IMR-90 (cell line): Measurements from ENCODE around the gene MPL. TPM values are rescaled to one million over a fixed set of nuclear protein-coding genes. Genes with fewer than 3 reads are reported as not detected.

ENCODE experiments used
- ATAC-seq: fragments of 200-7000 bp; cut with Tn5 transposase; 2 replicates; pipeline ENCODE4 v1.9.1; 2020; ENCODE audit warnings: low read depth, mild to moderate bottlenecking, moderate library complexity
- BruUV-seq: library from RNA; stranded (reverse); fragments of 400-500 nt; replicated peaks from 2 replicates; lab custom pipeline; 2021; lab: Mats Ljungman, UMichigan
- CTCF ChIA-PET: fragments of 300-600 bp; formaldehyde crosslinking; extraction: SDS; loops from one replicate; lab custom pipeline; 2021; ENCODE audit warnings: antibody characterized with exemption; lab: Yijun Ruan, JAX
- POLR2A ChIA-PET: fragments of 300-600 bp; sonication (Branson Sonifier 250); formaldehyde crosslinking; loops from one replicate; lab custom pipeline; 2022; ENCODE audit warnings: antibody characterized with exemption; ENCODE audit not compliant: unreplicated experiment; lab: Charles Lee
- DNase-seq: peaks from one replicate; pipeline ENCODE4 v3.0.0; 2013
- H2AFZ ChIP-seq: replicated peaks from 2 replicates; pipeline ENCODE3; 2013; ENCODE audit warnings: low read length, mild to moderate bottlenecking; ENCODE audit not compliant: poor library complexity
- H2AK5ac ChIP-seq: 2 replicates; pipeline ENCODE4 v1.6.1; 2013; ENCODE audit warnings: low read depth, low read length, inconsistent platforms
- H2AK9ac ChIP-seq: replicated peaks from 2 replicates; pipeline ENCODE3; 2013; ENCODE audit warnings: mild to moderate bottlenecking, low read depth, low read length, moderate library complexity; ENCODE audit not compliant: poor library complexity
- H2BK120ac ChIP-seq: 2 replicates; pipeline ENCODE4 v1.6.1; 2013; ENCODE audit warnings: low read depth, low read length, inconsistent platforms
- H2BK15ac ChIP-seq: 3 replicates; pipeline ENCODE4 v1.6.1; 2013; ENCODE audit warnings: low read depth, low read length, inconsistent platforms
- H2BK20ac ChIP-seq: 2 replicates; pipeline ENCODE4 v1.6.1; 2013; ENCODE audit warnings: low read depth, mild to moderate bottlenecking, inconsistent platforms, low read length, moderate library complexity
- H2BK5ac ChIP-seq: 2 replicates; pipeline ENCODE4 v1.6.1; 2013; ENCODE audit warnings: mild to moderate bottlenecking, low read depth, low read length, inconsistent platforms; ENCODE audit not compliant: poor library complexity, severe bottlenecking
- H3K14ac ChIP-seq: replicated peaks from 2 replicates; pipeline ENCODE4 v1.6.1; 2013; ENCODE audit warnings: low read depth, low read length, inconsistent platforms
- H3K18ac ChIP-seq: 2 replicates; pipeline ENCODE4 v1.6.1; 2013; ENCODE audit warnings: low read depth, low read length, control low read depth
- H3K23ac ChIP-seq: 2 replicates; pipeline ENCODE4 v1.6.1; 2013; ENCODE audit warnings: low read depth, low read length, inconsistent platforms
- H3K27ac ChIP-seq: 2 replicates; pipeline ENCODE4 v1.5.1; 2013; ENCODE audit warnings: mild to moderate bottlenecking, control low read depth, low read length; ENCODE audit not compliant: insufficient read depth
- H3K27me3 ChIP-seq: 2 replicates; pipeline ENCODE4 v1.6.1; 2013; ENCODE audit warnings: low read length; ENCODE audit not compliant: control insufficient read depth, insufficient read depth
- H3K36me3 ChIP-seq: 2 replicates; pipeline ENCODE4 v1.6.1; 2013; ENCODE audit warnings: low read length, mixed read lengths; ENCODE audit not compliant: control insufficient read depth, insufficient read depth
- H3K4ac ChIP-seq: 2 replicates; pipeline ENCODE4 v1.6.1; 2013; ENCODE audit warnings: low read depth, low read length, inconsistent platforms
- H3K4me1 ChIP-seq: 2 replicates; pipeline ENCODE4 v1.6.1; 2013; ENCODE audit warnings: low read length, mixed read lengths; ENCODE audit not compliant: control insufficient read depth, insufficient read depth
- H3K4me2 ChIP-seq: 2 replicates; pipeline ENCODE4 v1.6.1; 2013; ENCODE audit warnings: low read depth, mild to moderate bottlenecking, control low read depth, low read length, moderate library complexity
- H3K4me3 ChIP-seq: 2 replicates; pipeline ENCODE4 v1.5.1; 2013; ENCODE audit warnings: low read depth, mild to moderate bottlenecking, control low read depth, low read length, moderate library complexity; ENCODE audit not compliant: insufficient read depth
- H3K56ac ChIP-seq: 2 replicates; pipeline ENCODE4 v1.6.1; 2013; ENCODE audit warnings: low read length, inconsistent platforms; ENCODE audit not compliant: insufficient read depth; ENCODE audit errors: extremely low read depth
- H3K79me1 ChIP-seq, 2 experiments: 2 replicates each; pipeline ENCODE4 v1.6.1; 2013; ENCODE audit warnings: low read length in 2 of 2, inconsistent platforms in 1 of 2, low read depth in 1 of 2
- H3K9ac ChIP-seq: 2 replicates; pipeline ENCODE4 v1.6.1; 2013; ENCODE audit warnings: low read depth, low read length, control low read depth
- H3K9me1 ChIP-seq: 2 replicates; pipeline ENCODE4 v1.6.1; 2013; ENCODE audit warnings: low read length, inconsistent platforms; ENCODE audit not compliant: insufficient read depth
- H3K9me3 ChIP-seq: 2 replicates; pipeline ENCODE4 v1.6.1; 2013; ENCODE audit warnings: low read length; ENCODE audit not compliant: control insufficient read depth, insufficient read depth
- H4K20me1 ChIP-seq: 2 replicates; pipeline ENCODE4 v1.6.1; 2013; ENCODE audit warnings: low read length, inconsistent platforms; ENCODE audit not compliant: insufficient read depth
- H4K5ac ChIP-seq: 2 replicates; pipeline ENCODE4 v1.6.1; 2013; ENCODE audit warnings: mild to moderate bottlenecking, low read depth, low read length, control low read depth
- H4K8ac ChIP-seq, 2 experiments: 2 replicates each; pipeline ENCODE4 v1.6.1; 2013; ENCODE audit warnings: low read depth in 2 of 2, low read length in 2 of 2, control low read depth in 1 of 2, inconsistent platforms in 1 of 2
- H4K91ac ChIP-seq: 2 replicates; pipeline ENCODE4 v1.6.1; 2013; ENCODE audit warnings: low read depth, low read length, inconsistent platforms; ENCODE audit not compliant: insufficient read depth
- BHLHE40 ChIP-seq: fragments of 150-350 bp; IDR thresholded peaks from 2 replicates; pipeline ENCODE4 v1.6.1; 2016; ENCODE audit warnings: mild to moderate bottlenecking, low read depth, low read length
- CEBPB ChIP-seq: IDR thresholded peaks from 2 replicates; pipeline ENCODE4 v1.6.1; 2012; ENCODE audit warnings: low read depth, low read length, improper control_type of control experiment
- CHD1 ChIP-seq: IDR thresholded peaks from 2 replicates; pipeline ENCODE4 v1.6.1; 2012; ENCODE audit warnings: low read depth, low read length, improper control_type of control experiment
- CTCF ChIP-seq: conservative IDR thresholded peaks from 2 replicates; pipeline ENCODE4 v1.5.1; 2012; ENCODE audit warnings: mild to moderate bottlenecking, low read depth, low read length, improper control_type of control experiment
- ELK1 ChIP-seq: fragments of 150-350 bp; IDR thresholded peaks from 2 replicates; pipeline ENCODE4 v1.6.1; 2016; ENCODE audit warnings: low read depth, mild to moderate bottlenecking, low read length, moderate library complexity, borderline replicate concordance
- FOS ChIP-seq: fragments of 150-350 bp; IDR thresholded peaks from 2 replicates; pipeline ENCODE4 v1.6.1; 2016; ENCODE audit warnings: low read depth, low read length
- MAFK ChIP-seq: IDR thresholded peaks from 2 replicates; pipeline ENCODE4 v1.6.1; 2012; ENCODE audit warnings: low read depth, low read length, improper control_type of control experiment
- MAZ ChIP-seq: IDR thresholded peaks from 2 replicates; pipeline ENCODE4 v1.6.1; 2012; ENCODE audit warnings: low read depth, mild to moderate bottlenecking, low read length, improper control_type of control experiment, moderate library complexity, borderline replicate concordance
- MXI1 ChIP-seq: IDR thresholded peaks from 2 replicates; pipeline ENCODE4 v1.6.1; 2012; ENCODE audit warnings: low read depth, mild to moderate bottlenecking, low read length, moderate library complexity, borderline replicate concordance
- NFE2L2 ChIP-seq: fragments of 150-350 bp; IDR thresholded peaks from 2 replicates; pipeline ENCODE4 v1.6.1; 2016; ENCODE audit warnings: low read depth, mild to moderate bottlenecking, low read length
- POLR2A ChIP-seq: IDR thresholded peaks from 2 replicates; pipeline ENCODE4 v1.6.1; 2012; ENCODE audit warnings: mild to moderate bottlenecking, low read depth, low read length
- RAD21 ChIP-seq: IDR thresholded peaks from 2 replicates; pipeline ENCODE4 v1.6.1; 2012; ENCODE audit warnings: low read length, improper control_type of control experiment
- RFX5 ChIP-seq: IDR thresholded peaks from 2 replicates; pipeline ENCODE4 v1.8.0; 2012; ENCODE audit warnings: low read depth, mild to moderate bottlenecking, low read length, moderate library complexity
- WGBS, 2 experiments: methylation state at CpG; one replicate each; pipeline versions ENCODE4 v1.1.5 to v1.1.7; 2013; ENCODE audit warnings: missing lambda C conversion rate in 2 of 2; ENCODE audit not compliant: insufficient read length in 1 of 2; ENCODE audit errors: extremely low coverage in 2 of 2; 5-methylcytosine and 5-hydroxymethylcytosine counted together
- dilution Hi-C: fragments of 300-500 bp; cut with HindIII; formaldehyde crosslinking; loops from one replicate; pipeline ENCODE4 v1.14.3; 2018; ENCODE audit warnings: low sequenced_read_pairs; ENCODE audit not compliant: unreplicated experiment
- in situ Hi-C: fragments of 300-500 bp; cut with MboI; formaldehyde crosslinking; loops from 3 replicates; pipeline ENCODE4 v1.14.3; 2019; ENCODE audit warnings: low sequenced_read_pairs, inconsistent platforms, mixed read lengths
- intact Hi-C: fragments of 100-400 bp; cut with micrococcal nuclease; formaldehyde crosslinking; loops from 2 replicates; pipeline ENCODE4 v1.10.0; 2022
- polyA plus RNA-seq, 3 experiments: library from polyadenylated mRNA; depleted of rRNA; stranded (reverse); fragments of >200 nt; gene quantifications; 2 replicates each; pipeline ENCODE4 v1.2.3, GENCODE V29; 2012; ENCODE audit warnings: low replicate concordance in 1 of 3
- total RNA-seq: library from RNA; depleted of rRNA; stranded (reverse); fragments of >200 nt; gene quantifications from 2 replicates; pipeline ENCODE4 v1.2.3, GENCODE V29; 2012

The MPL gene
- total and polyA plus RNA-seq, 2 of the 4 experiments (the other 2 are of a cell fraction): 0.12 TPM; not detected in 1

- Histone ChIP-seq H4K8ac (no peak overlapping the region), H3K4ac (no peak overlapping the region), H2BK15ac (no peak overlapping the region), H3K36me3 (peaks cover 47% of the 10 kb centered on the region), H2BK20ac (no peak overlapping the region), H2AK5ac (no peak overlapping the region), H4K91ac (no peak overlapping the region), H4K5ac (no peak overlapping the region), H2AFZ (no peak overlapping the region), H3K9me1 (peaks cover 19% of the 10 kb centered on the region; the same call in 1 of the 2 replicates), H3K56ac (no peak overlapping the region), H3K23ac (no peak overlapping the region), H3K9me3 (no peaks in the 10 kb centered on the region), H3K27ac (no peak overlapping the region), H3K18ac (no peak overlapping the region), H3K4me1 (peaks cover 15% of the 10 kb centered on the region), H2AK9ac (no peak overlapping the region), H3K4me2 (no peak overlapping the region), H3K27me3 (no peaks in the 10 kb centered on the region), H2BK120ac (no peak overlapping the region), H3K79me1 (peaks cover 23 to 75% of the 10 kb centered on the region in 2 experiments), H3K14ac (no peak overlapping the region), H2BK5ac (no peak overlapping the region), H3K9ac (no peak overlapping the region), H4K20me1 (peaks cover 33% of the 10 kb centered on the region), H3K4me3 (no peak overlapping the region)
- ChIA-PET CTCF (no interaction called here), POLR2A (no interaction called here)
- BruUV-seq: TSS peak; percentile 88
- intact Hi-C loops: no loop called here
- dilution Hi-C loops: no loop called here
- TF ChIP-seq MAZ (no peak), ELK1 (no peak), CEBPB (no peak), MXI1 (no peak), BHLHE40 (no peak), FOS (no peak), MAFK (no peak), POLR2A (no peak), CTCF (no peak), RAD21 (no peak), CHD1 (no peak), NFE2L2 (no peak), RFX5 (no peak)
- in situ Hi-C loops: no loop called here
- DNase-seq (no peak), ATAC-seq (no peak)
- WGBS, 2 experiments: 67% methylated on average over 3 of the region's 5 CpGs; no CpG with 5 or more reads in 1 of the 2 experiments
Observed at GRCh38 chr1:43363935-43364525, 26.4 kb downstream of the MPL start.
